ENCODE data around the gene RASGRP1. TPM values are rescaled to one million over a fixed set of nuclear protein-coding genes. Genes with fewer than 3 reads are reported as not detected.
A peak's percentile ranks its signal among the peaks of the same experiment; 100 is the strongest.

RASGRP1 gene
- total and polyA plus RNA-seq, 10 of the 15 experiments (the other 5 are each of a cell fraction or from before 2014, with no cell fraction given): 5.6 to 234 (median 20.9) TPM

- TF ChIP-seq POU2F2 (IDR thresholded peaks at IDR 0.05; ENCODE audit: borderline replicate concordance, low read depth, low read length) (peak; percentile 43; the same call in 1 of the 3 replicates), SKIL (IDR thresholded peaks at IDR 0.05; ENCODE audit: low read depth, poor library complexity, severe bottlenecking) (peak; percentile 29), LARP7 (IDR thresholded peaks at IDR 0.05) (no peak), KAT2A (conservative IDR thresholded peaks at IDR 0.05; ENCODE audit: control insufficient read depth, low read depth, low read length) (no peak), YY1 (IDR thresholded peaks at IDR 0.05; ENCODE audit: low read depth, low read length) (peak; percentile 51; the same call in 1 of the 2 replicates), ZBED1 (IDR thresholded peaks at IDR 0.05; ENCODE audit: borderline replicate concordance) (no peak), POLR2AphosphoS2 (IDR thresholded peaks at IDR 0.05; ENCODE audit: low read depth, low read length) (no peak), RBBP5 (conservative IDR thresholded peaks at IDR 0.05) (no peak), FOXM1 (IDR thresholded peaks at IDR 0.05; ENCODE audit: low read depth, low read length) (no peak), MLLT1 (IDR thresholded peaks at IDR 0.05) (peak; percentile 27; the same call in 1 of the 2 replicates), E4F1 (IDR thresholded peaks at IDR 0.05; ENCODE audit: borderline replicate concordance, partially characterized antibody) (no peak), IRF3 (IDR thresholded peaks at IDR 0.05) (0 out of 2 replicates have a peak, but pooled peaks have one; percentile 18), SPI1 (IDR thresholded peaks at IDR 0.05; ENCODE audit: borderline replicate concordance, insufficient read depth, low read depth, low read length) (0 out of 2 replicates have a peak, but pooled peaks have one; percentile 17), SMAD5 (IDR thresholded peaks at IDR 0.05; ENCODE audit: low read depth) (no peak), CHD2 (IDR thresholded peaks at IDR 0.05; ENCODE audit: borderline replicate concordance, low read depth, low read length) (peak; percentile 23; the same call in 1 of the 2 replicates), NFYB (IDR thresholded peaks at IDR 0.05; ENCODE audit: insufficient read depth, low read depth, low read length) (no peak), FOXK2 (IDR thresholded peaks at IDR 0.05) (peak; percentile 70), IKZF2 (IDR thresholded peaks at IDR 0.05) (peak; percentile 62 to 79; a peak in 3 of 4 replicates)
These were observed 124.1 kb downstream of the RASGRP1 start (continued) for GRCh38 chr15:38440353-38441129.

Measured in GM12878 (cell line).